NCI-H146 treated with DMSO at 0.1 percent for 48 hours (cell line): ENCODE results near the gene TBRG1.
"Not testable (repeated sequence)": the region's sequence is repeated elsewhere in the genome, so short reads cannot be mapped to it uniquely, and the experiment has no call there.

Source experiments
- DNase-seq: peaks from one replicate; lab custom pipeline; 2025; ENCODE audit not compliant: unreplicated experiment; lab: John Stamatoyannopoulos, UW

TBRG1 gene, protein sequence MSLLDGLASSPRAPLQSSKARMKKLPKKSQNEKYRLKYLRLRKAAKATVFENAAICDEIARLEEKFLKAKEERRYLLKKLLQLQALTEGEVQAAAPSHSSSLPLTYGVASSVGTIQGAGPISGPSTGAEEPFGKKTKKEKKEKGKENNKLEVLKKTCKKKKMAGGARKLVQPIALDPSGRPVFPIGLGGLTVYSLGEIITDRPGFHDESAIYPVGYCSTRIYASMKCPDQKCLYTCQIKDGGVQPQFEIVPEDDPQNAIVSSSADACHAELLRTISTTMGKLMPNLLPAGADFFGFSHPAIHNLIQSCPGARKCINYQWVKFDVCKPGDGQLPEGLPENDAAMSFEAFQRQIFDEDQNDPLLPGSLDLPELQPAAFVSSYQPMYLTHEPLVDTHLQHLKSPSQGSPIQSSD

DNA sequence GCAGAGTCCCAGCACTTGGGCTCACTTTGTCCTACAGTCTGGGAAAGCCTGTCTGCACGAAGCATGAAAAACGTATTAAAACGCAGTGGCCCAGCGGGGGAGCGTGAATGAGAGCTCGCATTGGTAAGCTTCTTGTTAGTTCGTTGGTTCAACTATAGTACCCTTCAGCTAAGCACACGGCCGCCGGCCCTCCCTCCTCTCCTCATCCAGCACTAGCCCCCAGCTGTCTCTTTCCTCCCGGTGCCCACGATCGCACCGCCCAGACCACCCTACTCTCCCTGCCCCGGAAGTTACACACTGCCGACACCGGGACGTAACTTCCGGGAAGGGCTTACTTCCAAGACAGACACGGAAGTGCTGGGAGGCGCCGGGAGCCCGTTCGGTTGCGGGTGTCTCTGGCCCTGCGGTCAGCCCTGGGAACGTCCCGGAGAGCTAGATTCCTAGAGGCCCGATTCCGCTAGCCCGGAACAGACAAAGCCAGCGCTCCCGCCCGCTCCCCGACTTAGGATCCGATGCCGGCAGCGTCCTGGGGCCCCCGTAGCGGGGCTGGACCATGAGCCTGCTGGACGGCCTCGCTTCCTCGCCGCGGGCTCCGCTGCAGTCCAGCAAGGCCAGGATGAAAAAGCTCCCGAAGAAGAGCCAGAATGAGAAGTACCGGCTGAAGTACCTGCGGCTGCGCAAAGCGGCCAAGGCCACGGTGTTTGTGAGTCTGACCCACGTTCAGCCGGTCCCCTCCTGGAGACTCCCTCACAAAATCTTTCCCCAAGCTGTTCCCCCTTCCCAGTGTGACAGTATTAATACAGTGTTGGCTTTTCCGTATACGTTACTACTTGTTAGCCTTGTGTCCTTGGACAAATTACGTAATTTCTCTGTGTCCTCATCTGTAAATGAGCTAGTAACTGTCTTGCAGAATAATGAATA lies at the start of gene TBRG1:
Gene TBRG1, plus strand, starts transcription at position 334 of the 921 bp plus-strand sequence. Its CDS starts 220 bp downstream, at position 554.
- peak; percentile 85 for DNase-seq

DNA sequence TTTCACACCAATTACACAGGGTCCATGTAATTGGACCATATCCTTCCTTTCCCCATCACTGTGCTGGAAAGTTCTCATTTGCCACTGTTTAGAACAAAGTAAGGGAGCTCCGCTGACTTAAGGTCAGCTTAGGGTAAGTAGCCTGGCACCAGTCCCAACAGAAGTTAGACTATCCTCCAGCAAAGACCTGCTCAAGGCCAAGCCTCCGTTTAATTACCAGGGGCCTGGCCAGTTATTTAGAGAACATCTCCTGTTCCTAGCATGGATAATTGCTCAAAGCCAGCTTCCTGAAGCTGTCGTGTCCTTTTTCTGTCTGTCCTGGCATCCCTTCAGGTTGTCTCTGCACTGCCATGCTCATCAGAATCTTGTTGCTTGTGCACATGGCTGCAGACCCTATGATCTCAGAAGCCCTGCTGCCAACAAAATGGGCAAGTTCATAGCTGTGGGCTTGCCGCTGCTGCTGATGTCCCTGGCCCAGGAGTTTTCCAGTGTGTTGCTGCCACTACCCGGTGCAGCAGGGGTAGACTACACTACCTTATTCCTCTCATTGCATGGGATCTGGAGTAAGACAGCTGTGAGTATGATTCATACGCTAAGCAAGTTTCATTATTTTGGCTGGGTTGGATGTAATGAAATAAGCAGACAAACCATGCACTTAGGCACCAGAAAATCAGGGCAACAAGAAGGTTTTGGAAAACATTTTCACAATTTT lies 44.8 kb upstream of the TBRG1 start:
- DNase-seq: no peak

DNA sequence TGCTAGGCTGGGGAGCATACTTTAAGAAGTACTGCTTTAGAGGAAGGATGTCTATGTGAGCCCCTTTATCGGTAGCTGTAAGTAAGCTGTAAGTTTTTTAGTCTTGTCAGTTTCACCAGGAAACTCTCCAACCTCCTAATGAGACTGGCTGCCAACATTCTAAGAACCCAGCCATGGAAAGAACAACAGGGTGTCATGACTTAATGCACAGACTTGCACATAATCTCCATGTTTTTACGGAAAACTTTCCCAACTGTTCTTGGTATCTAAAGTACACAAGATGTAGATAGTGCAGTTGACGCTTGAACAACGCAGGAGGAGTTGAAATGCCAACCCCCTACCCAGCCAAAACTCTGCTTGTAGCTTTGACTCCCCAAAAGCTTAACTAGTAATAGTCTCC lies 43.9 kb upstream of the TBRG1 start:
- DNase-seq: no peak

DNA sequence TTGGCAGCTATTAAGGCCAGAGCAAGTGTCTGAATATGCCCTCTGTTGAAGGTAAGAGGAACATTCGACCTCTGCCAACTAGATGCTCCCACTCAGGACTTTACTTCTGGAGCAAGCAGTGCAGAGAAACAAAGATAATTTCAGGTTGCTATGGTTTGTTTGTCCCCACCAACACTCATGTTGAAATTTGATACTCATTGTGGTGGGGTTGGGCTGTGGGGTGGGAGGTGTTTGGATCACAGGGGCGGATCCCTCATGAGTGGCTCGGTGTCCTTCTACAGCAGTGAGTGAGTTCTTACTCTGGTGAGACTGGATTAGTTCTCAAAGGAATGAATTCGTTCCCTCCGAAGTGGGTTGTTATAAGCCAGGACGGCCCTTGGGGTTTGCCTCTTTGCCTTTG lies 40.8 kb upstream of the TBRG1 start:
- no peak for DNase-seq

DNA sequence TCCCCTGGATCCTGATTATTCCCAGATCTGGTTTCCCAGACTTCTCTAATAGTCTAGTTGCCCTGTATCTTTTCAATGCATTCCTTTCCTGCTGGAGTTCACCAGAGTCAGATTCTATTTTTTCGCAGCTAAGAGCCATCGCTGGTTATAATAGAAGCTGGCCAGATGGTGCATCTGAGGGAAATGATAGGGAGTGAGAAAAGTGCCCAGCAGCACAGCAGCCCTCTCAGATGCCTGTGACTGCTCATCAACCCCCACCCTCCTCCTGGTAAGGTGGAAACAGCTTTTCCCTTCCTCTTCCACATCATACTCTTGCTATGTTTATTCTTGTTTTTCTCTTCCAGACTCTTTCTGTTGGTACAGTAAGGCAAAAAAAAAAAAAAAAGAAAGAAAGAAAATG lies 40.1 kb upstream of the TBRG1 start:
- DNase-seq: no peak

DNA sequence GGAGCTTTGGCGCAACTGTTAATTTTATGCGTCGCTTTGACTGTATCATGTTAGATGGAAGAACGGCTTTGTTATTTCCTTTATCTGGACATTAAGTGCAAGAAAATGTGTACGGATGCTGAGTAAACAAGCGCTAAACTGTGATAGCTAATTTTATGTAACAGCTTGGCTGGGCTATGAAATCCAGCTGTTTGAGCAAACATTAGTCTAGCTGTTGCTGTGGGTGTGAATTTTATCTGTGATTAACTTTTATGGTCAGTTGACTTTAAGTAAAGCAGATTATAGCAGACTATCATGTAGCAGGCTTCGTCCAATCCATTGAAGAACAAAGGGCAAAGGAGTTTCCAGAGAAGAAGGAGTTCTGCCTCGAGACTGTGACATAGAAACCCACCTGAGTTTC lies 38.9 kb upstream of the TBRG1 start:
- peak; percentile 68 for DNase-seq

DNA sequence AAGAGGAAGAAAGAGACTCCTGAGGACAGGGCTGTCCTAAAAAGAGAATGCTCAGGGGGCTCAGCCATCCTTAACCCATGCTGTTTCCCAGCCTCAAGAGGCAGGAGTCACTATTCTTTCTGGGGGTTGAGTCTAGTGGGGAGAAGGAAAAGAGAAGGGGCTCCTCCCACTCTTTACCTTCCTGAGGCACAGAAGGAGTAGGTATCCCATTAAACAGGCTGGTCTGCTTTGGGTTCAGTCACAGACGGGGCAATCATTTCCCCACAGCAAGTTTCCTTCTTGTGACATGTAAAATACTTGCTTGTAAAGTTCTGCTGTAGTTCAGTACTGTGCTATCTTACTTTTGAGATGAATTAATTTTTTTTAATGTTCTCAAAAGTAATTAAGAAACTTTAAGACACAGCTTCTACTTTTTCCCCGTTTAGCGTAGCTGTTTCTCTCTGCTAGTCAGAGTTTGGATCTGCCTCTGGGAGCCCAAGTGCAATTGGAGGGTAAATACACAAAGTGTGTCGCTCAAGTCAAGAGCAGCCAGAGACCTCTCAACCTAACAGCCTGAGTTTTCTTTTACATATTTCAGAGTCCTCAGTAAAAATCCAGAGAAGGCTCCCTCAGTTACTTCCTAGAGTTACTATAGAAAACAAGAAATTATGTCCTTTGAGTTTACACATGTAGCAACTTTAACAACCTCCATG lies 37.8 kb upstream of the TBRG1 start:
- no peak for DNase-seq

DNA sequence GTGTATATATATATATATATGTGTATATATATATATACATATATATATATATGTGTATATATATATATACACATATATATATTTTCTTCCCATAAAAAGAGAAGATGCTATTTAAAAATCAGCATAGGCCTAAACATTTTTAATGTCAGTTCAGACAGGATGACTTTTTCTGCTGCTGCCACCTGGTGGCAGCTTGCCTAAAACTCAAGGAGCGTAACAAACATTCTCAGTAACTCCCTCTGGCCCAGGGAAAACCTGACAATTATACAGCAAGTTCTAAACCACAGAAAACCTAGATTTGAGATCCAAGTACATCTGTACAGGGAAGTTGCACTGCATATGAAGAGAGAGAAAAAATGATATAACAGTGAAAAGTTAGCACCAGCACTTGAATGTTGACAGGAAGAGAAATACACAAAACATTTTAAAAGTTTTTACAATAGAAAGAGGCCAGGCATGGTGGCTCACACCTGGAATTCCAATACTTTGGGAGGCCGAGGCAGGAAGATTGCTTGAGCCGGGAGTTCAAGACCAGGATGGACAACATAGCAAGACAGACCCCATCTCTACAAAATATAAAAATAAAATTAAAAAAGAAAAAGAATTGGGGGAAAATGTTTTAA lies 36.3 kb upstream of the TBRG1 start:
- DNase-seq: peak; percentile 14

DNA sequence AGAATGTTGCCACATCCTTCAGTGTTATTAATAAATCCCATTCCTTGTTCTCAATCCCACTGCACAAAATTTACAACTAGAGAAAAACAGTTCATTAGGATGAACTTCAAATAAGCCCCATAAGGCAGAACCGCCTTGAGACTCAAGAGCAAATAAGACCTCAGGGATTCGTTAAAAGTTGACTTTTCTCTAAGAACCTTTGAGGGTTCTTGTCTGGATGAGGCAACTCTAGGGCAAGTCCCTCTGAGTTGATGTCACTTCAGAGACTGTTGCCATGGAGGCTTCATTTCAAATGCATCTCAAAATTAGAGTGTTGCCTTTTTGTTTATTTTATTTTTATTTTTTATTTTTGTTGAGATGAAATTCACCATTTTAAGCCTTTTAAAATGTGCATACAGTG lies 31.2 kb upstream of the TBRG1 start:
- no peak for DNase-seq

DNA sequence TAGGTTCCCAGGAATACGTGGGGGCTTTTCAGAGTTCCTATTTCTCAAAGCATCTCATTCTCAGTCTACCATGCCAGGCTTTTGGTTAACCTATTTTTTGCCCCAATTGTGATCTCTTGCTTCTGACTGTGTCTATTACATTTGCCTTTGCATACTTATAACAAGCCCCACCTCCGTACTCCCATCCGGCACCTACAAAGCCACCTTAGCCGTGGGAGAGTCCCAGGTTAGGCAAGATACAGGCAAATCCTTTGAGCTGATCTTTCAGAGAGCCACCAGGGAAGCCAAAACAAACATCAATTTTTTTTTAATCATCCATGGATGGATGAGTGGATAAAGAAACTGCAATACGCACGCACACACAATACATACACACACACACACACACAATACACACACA lies 30.0 kb upstream of the TBRG1 start:
- DNase-seq: no peak

DNA sequence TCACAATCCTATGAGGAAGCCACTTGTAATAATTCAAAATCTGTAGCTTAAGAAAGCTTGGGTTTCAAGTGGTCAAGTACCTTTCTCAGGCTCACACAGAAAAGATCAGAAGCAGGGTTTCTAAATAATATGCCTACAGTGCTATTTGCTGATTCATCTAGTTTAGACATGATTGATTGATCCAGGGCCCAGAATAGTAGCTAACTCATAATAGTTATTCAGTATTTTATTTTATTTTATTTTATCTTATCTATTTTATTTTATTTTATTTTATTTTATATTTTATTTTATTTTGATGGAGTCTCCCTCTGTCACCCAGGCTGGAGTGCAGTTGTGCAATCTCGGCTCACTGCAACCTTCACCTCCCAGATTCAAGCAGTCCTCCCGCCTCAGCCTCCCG lies 27.4 kb upstream of the TBRG1 start:
- DNase-seq: no peak

DNA sequence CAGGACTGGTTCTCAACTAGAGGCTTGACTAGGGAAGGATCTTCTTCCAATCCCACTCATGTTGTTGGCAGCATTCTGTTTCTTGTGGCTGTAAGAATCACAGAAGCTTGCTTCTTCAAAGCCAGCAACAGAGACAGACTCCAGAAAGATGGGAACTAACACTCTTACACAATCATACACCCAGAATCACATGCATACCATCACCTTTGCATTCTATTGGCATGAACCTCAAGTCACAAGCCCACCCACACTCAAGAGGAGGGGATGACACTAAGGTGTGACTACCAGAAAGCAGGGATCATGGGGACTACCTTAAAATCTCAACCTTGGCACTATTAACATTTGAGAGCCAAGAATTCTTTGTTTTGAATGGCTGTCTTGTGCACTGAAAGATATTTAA lies 25.0 kb upstream of the TBRG1 start:
- no peak for DNase-seq

DNA sequence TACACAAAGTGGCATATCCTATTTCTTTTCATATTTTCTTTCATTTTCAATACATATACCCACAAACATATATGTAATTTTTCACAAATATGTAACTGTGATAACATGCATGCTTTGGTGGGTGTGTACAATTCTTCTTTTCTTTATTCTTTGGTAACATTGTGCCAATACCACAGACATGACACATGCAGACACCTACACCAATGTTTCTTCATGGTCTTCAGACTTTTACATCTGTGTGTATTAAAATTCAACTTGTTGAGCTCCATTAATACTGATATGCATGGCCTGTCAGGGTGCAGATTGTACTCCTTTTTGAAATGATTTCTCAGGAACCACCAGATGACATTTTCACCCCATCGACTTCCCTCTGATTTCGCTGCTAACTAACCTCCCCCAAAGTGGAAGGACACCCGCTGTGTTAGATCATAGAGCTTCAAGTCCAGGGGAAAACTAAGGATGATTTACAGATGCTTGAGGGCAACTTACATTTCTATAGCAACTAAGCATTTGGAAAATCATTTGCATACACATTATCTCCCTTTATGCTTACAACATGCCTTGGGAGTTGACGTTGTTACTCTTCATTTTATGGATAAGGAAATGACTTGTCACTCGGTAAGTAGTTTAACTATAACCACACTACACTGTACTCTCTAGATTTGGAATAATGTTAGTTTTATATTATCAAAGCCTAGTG lies 21.9 kb upstream of the TBRG1 start:
- no peak for DNase-seq

DNA sequence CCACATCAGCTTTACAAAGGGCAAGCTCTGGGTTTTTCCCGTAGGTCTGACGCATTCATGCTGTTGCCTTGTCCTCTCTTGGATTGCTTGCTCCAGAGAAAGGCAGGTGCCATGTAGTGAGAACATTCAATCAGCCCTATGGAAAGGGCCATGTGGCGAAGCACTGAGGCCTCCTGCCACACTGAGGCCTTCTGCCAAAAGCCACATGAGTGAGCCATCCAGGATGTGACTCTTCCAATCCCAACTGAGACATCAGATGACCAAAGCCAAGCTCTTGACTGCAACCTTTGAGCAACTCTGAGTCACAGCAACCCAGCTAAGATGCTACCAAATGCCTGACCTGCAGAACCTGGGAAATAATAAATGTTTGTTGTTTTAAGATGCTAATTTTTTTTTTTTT lies 20.5 kb upstream of the TBRG1 start:
- no peak for DNase-seq

DNA sequence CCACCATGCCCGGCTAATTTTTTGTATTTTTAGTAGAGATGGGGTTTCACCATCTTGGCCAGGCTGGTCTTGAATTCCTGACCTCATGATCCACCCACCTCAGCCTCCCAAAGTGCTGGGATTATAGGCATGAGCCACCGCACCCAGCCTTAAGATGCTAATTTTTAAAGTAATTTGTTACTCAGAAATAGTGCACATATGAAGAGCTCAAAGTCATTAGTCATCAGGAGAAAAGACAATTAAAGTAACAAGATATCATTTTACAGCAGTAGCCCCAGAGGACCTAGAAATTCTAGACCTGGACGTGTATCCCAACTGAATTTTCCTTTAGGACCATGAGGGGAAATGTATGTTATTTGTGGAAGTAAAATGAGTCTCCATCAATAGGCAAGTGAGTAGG lies 19.9 kb upstream of the TBRG1 start:
- not testable (repeated sequence) for DNase-seq

DNA sequence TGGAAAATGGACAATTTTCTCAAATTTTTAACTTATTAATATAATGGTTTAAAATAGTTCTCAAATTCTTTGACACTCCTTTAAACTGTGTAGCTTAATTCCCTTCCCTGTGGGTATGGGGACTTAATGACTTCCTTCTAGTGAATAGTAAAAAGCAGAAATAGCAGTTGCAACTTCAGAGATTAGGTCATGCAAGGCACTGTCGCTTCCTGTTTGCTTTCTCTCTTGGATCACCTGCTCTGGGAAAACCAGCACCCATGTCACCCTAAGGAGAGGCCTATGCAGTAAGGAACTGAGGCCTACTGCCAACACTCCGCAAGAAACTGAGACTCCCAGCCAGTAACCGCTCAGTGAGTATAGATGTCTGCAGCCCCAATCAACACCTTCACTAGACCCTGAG lies 16.9 kb upstream of the TBRG1 start:
- no peak for DNase-seq

DNA sequence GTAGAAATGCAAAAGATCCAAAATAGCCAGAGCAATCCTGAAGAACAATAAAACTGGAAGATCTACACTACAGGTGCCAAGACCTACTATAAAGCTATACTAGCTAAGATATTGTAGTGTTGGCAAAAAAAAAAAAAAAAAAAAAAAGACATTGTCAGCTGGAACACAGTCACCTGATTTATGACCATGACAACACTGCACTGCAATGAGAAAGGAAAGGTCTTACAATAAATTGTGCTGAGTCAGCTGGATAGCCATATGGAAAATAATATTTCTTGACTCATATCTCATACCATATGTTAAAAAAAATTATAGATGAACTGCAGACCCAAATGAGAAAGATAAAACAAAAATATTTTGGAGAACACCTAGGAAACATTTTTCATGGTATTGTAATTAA lies 14.5 kb upstream of the TBRG1 start:
- no peak for DNase-seq

DNA sequence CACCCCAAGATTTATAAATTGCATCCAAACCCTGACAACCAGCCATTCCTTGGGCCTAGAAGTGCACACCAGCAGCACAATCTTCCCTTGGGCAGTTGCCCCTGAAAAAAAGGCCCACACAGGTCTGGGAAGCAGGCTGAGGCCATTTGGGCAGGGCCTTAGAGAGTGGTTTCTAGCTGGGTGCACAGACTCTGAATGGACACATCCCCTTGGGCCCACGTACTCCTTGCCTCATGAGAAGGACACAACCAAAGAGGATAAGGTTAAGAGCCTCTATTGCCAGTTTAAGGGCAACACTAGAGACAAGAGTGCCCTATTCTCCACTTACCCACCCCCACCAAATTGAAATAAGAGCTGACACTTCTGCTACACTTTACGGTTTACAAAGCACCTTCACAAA lies 12.4 kb upstream of the TBRG1 start:
- no peak for DNase-seq

DNA sequence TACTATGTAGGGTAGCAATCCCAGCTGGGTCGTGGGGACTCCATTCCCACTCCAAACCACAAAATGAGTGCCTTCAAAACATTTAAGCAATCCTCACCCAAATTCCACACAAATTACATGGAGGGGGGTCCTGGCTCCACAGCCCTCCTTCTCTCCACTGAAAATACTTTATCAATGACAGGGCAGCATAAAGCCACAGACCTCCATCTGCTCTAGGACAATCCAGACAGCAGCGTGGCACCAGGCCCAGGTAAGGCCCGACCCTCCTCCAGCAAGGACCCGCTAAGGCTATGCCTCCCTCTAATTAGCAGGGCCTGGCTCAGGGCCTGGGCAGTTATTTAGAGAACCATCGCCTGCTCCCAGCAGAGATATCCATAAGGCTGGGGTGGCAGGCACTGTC lies 11.6 kb upstream of the TBRG1 start, which contains the start of gene PANX3:
Gene PANX3, plus strand, starts transcription at position 365 of the 400 bp plus-strand sequence. CDS start 129 bp downstream, outside the sequence.
- DNase-seq: no peak

DNA sequence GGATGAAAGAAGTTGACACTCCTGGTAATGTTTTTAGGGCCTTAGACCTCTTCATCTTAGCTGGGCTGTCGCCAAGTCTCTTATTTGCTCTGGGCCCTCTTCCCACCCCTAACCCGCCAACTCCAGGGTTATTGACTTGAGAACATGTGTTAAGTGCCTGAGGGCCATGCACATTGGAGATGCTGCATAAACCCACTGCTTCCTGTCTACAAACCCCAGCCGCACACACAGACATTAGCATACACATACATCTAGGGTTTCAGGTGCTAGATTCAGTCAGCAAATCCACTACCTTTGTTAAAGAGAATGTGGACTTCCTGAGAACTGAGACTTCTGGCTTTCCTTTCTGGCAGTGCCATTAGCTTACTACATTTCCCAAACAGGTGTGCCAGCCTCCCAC lies 10.6 kb upstream of the TBRG1 start:
- no peak for DNase-seq
